Measurements from ENCODE around the gene ABLIM3.

Gene ABLIM3

GRCh38 chr5:149238540-149238939 is 97.2 kb downstream of the ABLIM3 start:
- no peak for DNase-seq (ENCODE audit: low read depth)
- TF ChIP-seq, protein P1, sequence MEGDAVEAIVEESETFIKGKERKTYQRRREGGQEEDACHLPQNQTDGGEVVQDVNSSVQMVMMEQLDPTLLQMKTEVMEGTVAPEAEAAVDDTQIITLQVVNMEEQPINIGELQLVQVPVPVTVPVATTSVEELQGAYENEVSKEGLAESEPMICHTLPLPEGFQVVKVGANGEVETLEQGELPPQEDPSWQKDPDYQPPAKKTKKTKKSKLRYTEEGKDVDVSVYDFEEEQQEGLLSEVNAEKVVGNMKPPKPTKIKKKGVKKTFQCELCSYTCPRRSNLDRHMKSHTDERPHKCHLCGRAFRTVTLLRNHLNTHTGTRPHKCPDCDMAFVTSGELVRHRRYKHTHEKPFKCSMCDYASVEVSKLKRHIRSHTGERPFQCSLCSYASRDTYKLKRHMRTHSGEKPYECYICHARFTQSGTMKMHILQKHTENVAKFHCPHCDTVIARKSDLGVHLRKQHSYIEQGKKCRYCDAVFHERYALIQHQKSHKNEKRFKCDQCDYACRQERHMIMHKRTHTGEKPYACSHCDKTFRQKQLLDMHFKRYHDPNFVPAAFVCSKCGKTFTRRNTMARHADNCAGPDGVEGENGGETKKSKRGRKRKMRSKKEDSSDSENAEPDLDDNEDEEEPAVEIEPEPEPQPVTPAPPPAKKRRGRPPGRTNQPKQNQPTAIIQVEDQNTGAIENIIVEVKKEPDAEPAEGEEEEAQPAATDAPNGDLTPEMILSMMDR (IDR thresholded peaks at IDR 0.05; ENCODE audit: control insufficient read depth, insufficient read depth, low read depth, low read length, missing control alignments) = peak; percentile 44
- H3K4me3 ChIP-seq (ENCODE audit: control insufficient read depth, low read depth, low read length) = no peak overlapping the region

DNA sequence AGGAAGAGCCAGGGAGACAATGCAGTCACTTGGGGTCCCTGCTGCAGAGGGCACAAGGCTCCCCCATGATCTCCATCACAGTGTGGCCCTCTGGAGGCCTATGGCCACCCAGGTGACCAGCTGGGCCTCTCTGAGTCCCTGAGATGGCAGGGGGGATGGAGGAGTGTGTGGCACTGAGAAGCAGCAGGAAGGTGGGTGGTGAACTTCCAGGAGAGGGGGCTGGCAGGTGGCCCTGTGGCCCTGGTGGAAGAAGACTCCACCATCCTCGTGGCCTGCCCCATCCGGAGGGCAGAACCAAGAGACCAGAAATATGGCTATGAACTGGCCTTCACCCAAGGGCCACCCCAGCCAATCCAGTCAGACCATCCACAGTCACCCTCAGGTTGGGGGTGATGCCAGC is 98.6 kb downstream of the ABLIM3 start:
- DNase-seq (ENCODE audit: low read depth) = no peak
- no peak overlapping the region for H3K4me3 ChIP-seq (ENCODE audit: control insufficient read depth, low read depth, low read length)
- TF ChIP-seq, protein P1 (IDR thresholded peaks at IDR 0.05; ENCODE audit: control insufficient read depth, insufficient read depth, low read depth, low read length, missing control alignments) = no peak

DNA sequence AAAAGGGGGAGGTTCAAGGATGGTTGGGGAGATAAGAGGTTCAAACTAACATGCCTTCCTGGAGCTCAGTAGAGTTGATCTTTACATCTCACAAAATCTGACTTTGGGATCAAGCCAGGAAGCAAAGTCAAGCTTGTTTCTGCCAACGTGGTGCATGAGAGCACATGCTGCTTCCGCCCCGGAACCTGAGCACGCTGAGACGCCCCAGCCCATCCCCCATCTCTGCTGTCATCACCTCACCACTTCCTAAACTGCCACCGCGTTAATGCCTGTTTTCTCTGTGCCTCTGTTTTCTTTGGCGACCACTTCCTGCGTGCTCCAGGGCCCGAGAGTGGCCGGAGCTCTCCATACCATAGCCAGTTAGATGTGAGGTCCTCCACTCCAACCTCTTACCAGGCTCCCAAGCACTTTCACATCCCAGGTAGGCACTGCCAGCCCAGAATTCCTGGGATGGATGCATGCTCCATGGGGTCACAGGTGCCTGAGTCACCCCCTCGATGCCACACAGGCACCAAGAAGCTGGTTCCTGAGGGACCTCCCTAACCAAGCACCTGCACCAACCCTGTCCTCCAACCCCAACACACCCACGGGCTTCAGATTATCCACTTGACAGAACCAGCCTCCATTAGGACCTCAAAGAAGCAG is 99.2 kb downstream of the ABLIM3 start:
- TF ChIP-seq, protein P1 (IDR thresholded peaks at IDR 0.05; ENCODE audit: control insufficient read depth, insufficient read depth, low read depth, low read length, missing control alignments) = no peak
- DNase-seq (ENCODE audit: low read depth) = no peak
- no peak overlapping the region for H3K4me3 ChIP-seq (ENCODE audit: control insufficient read depth, low read depth, low read length)

GRCh38 chr5:149242339-149242738 is 101.0 kb downstream of the ABLIM3 start:
- TF ChIP-seq, protein P1 (IDR thresholded peaks at IDR 0.05; ENCODE audit: control insufficient read depth, insufficient read depth, low read depth, low read length, missing control alignments) = no peak
- DNase-seq (ENCODE audit: low read depth) = no peak

DNA sequence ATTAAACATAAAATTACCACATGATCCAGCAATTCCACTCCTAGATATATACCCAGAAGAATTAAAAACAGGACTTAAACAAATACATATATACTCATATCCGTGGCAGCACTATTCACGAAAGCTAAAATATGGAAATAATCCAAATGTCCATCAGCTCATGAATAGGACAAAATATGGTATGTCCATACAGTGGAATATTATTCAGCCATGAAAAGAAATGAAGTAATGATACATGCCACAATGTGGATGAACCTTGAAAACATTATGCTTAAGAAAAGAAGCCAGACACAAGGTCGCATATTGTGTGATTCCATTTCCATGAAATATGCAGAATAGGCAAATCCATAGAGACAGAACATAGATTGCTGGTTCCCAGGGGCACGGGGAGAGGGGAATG is 105.6 kb downstream of the ABLIM3 start:
- DNase-seq (ENCODE audit: low read depth) = no peak
- TF ChIP-seq, protein P1 (IDR thresholded peaks at IDR 0.05; ENCODE audit: control insufficient read depth, insufficient read depth, low read depth, low read length, missing control alignments) = no peak
- H3K4me3 ChIP-seq (ENCODE audit: control insufficient read depth, low read depth, low read length) = no peak overlapping the region

More at GRCh38 chr5:149242339-149242738, 101.0 kb downstream of the ABLIM3 start:
- no peak overlapping the region for H3K4me3 ChIP-seq (ENCODE audit: control insufficient read depth, low read depth, low read length)

DNA sequence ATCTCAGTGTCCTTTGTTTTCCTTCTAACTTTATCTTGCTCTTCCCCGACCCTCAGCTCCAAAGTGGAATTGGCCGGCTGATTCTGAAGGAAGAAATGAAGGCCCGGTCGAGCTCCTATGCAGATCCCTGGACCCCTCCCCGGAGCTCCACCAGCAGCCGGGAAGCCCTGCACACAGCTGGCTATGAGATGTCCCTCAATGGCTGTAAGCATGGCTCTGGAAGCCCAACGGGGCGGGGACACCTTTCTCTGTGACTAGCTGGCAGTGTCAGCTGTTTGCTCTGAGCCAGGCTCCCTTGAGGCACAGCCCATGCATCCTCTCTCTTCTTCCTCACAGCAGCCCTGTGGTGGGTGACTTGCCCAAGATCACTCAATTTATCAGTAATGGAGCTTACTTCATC is 106.4 kb downstream of the ABLIM3 start:
- H3K4me3 ChIP-seq (ENCODE audit: control insufficient read depth, low read depth, low read length) = no peak overlapping the region
- no peak for DNase-seq (ENCODE audit: low read depth)
- TF ChIP-seq, protein P1 (IDR thresholded peaks at IDR 0.05; ENCODE audit: control insufficient read depth, insufficient read depth, low read depth, low read length, missing control alignments) = no peak

Measured in AG09309 (cell line).